GM12873 (cell line): ENCODE data around the gene SCN8A.

Source experiments
- CTCF ChIP-seq: IDR thresholded peaks from 2 replicates; pipeline ENCODE4 v1.5.1; 2012; ENCODE audit warnings: low read depth, mild to moderate bottlenecking, moderate library complexity, low read length, control low read depth; ENCODE audit not compliant: insufficient read depth; ENCODE audit errors: missing control alignments

The SCN8A gene

GRCh38 chr12:51809193-51809592 lies 218.2 kb downstream of the SCN8A start:
- no peak for TF ChIP-seq CTCF

GRCh38 chr12:51811203-51812202 lies 220.5 kb downstream of the SCN8A start:
- no peak for TF ChIP-seq CTCF

GRCh38 chr12:51812871-51813270 lies 221.8 kb downstream of the SCN8A start:
- TF ChIP-seq CTCF, result no peak

- no peak for TF ChIP-seq CTCF
These were observed 222.9 kb downstream of the SCN8A start for GRCh38 chr12:51813931-51814310.

- TF ChIP-seq CTCF, result peak; percentile 61
These were observed 223.5 kb downstream of the SCN8A start for GRCh38 chr12:51814311-51815088.

GRCh38 chr12:51815571-51815970 lies 224.5 kb downstream of the SCN8A start:
- TF ChIP-seq CTCF, result no peak

- TF ChIP-seq CTCF, result no peak
These were observed 226.3 kb downstream of the SCN8A start for GRCh38 chr12:51817027-51817953.
